ENCODE results near the gene CLEC10A.
A peak's percentile ranks its signal among the peaks of the same experiment; 100 is the strongest.
"Not testable (repeated sequence)": the region's sequence is repeated elsewhere in the genome, so short reads cannot be mapped to it uniquely, and the experiment has no call there.

The CLEC10A gene

DNA sequence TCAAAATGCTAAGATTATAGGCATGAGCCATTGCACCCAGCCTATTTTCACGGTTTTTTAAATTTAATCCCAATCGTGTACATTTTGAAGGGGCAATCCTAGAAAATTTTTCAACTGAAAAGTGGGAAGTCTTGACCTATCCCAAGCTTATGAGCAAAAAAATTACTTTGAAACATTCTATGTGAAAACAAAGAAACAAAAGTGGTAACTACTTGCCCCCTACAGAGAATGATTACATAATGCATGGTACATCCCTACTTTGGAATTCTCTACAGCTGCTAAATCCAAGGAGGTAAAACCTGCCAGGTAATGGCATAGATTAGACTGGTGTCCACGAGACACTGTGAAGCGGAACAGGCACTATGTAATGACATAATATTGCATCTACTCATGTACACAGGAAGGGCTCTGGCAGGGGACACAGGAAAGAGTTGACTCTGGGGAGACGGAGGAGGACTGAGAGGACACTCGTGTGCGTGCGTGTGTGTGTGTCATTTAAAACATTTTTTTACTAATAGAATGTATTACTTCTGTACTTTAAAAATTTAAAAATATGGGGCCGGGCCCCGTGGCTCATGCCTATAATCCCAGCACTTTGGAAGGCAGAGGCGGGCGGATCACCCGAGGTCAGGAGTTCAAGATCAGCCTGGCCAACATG is 18.9 kb upstream of the CLEC10A start:
- DNase-seq (ENCODE audit: low spot score) = no peak
- in situ Hi-C loops (cut with MboI; ENCODE audit: low sequenced_read_pairs, unreplicated experiment) = no loop called here
- TF ChIP-seq, protein P1, sequence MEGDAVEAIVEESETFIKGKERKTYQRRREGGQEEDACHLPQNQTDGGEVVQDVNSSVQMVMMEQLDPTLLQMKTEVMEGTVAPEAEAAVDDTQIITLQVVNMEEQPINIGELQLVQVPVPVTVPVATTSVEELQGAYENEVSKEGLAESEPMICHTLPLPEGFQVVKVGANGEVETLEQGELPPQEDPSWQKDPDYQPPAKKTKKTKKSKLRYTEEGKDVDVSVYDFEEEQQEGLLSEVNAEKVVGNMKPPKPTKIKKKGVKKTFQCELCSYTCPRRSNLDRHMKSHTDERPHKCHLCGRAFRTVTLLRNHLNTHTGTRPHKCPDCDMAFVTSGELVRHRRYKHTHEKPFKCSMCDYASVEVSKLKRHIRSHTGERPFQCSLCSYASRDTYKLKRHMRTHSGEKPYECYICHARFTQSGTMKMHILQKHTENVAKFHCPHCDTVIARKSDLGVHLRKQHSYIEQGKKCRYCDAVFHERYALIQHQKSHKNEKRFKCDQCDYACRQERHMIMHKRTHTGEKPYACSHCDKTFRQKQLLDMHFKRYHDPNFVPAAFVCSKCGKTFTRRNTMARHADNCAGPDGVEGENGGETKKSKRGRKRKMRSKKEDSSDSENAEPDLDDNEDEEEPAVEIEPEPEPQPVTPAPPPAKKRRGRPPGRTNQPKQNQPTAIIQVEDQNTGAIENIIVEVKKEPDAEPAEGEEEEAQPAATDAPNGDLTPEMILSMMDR (IDR thresholded peaks at IDR 0.05; ENCODE audit: borderline replicate concordance, control extremely low read depth, extremely low read depth, insufficient read depth, missing control alignments) = no peak

- in situ Hi-C loops (cut with MboI; ENCODE audit: low sequenced_read_pairs, unreplicated experiment) = no loop called here
- TF ChIP-seq, protein P1 (IDR thresholded peaks at IDR 0.05; ENCODE audit: borderline replicate concordance, control extremely low read depth, extremely low read depth, insufficient read depth, missing control alignments) = no peak
- DNase-seq (ENCODE audit: low spot score) = no peak
Observed at GRCh38 chr17:7097940-7098339, 17.9 kb upstream of the CLEC10A start.

- TF ChIP-seq, protein P1 (IDR thresholded peaks at IDR 0.05; ENCODE audit: borderline replicate concordance, control extremely low read depth, extremely low read depth, insufficient read depth, missing control alignments) = no peak
- DNase-seq (ENCODE audit: low spot score) = peak; percentile 51
- in situ Hi-C loops (cut with MboI; ENCODE audit: low sequenced_read_pairs, unreplicated experiment) = no loop called here
Observed at GRCh38 chr17:7095625-7096024, 15.6 kb upstream of the CLEC10A start.

DNA sequence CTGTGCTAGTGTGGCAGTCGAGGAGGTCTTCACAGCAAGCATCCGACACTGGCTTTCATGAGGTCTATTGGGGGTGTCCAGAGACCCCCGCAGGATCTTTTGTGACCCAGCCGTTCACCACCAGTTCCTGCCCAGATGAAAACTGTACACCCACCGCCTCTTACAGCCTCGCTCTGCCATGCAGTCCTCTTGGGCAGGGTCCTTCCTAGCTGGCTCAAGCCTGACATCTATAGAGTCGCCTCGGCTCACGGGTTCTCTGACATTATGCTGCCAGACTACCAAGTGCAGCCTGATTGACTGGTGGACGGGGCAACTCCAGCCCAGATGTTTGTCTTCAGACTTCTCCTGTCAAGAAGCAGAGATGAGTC is 14.6 kb upstream of the CLEC10A start:
- no peak for DNase-seq (ENCODE audit: low spot score)
- in situ Hi-C loops (cut with MboI; ENCODE audit: low sequenced_read_pairs, unreplicated experiment) = no loop called here
- TF ChIP-seq, protein P1 (IDR thresholded peaks at IDR 0.05; ENCODE audit: borderline replicate concordance, control extremely low read depth, extremely low read depth, insufficient read depth, missing control alignments) = no peak

- DNase-seq (ENCODE audit: low spot score); in situ Hi-C loops (cut with MboI; ENCODE audit: low sequenced_read_pairs, unreplicated experiment): not testable (repeated sequence)
Observed at GRCh38 chr17:7091311-7092005, 11.4 kb upstream of the CLEC10A start.

GRCh38 chr17:7089570-7089969 is 9.5 kb upstream of the CLEC10A start:
- in situ Hi-C loops (cut with MboI; ENCODE audit: low sequenced_read_pairs, unreplicated experiment) = not testable (repeated sequence)

DNA sequence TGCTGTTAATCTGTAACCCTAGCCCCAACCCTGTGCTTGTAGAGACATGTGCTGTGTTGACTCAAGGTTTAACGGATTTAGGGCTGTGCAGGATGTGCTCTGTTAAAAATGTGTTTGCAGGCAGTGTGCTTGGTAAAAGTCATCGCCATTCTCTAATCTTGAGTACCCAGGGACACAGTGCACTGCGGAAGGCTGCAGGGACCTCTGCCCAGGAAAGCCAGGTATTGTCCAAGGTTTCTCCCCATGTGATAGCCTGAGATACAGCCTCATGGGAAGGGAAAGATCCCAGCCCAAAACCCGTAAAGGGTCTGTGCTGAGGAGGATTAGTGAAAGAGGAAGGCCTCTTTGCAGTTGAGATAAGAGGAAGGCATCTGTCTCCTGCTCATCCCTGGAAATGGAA is 8.4 kb upstream of the CLEC10A start:
- in situ Hi-C loops (cut with MboI; ENCODE audit: low sequenced_read_pairs, unreplicated experiment); DNase-seq (ENCODE audit: low spot score): not testable (repeated sequence)

More at GRCh38 chr17:7089570-7089969, 9.5 kb upstream of the CLEC10A start:
- not testable (repeated sequence) for DNase-seq (ENCODE audit: low spot score)

DNA sequence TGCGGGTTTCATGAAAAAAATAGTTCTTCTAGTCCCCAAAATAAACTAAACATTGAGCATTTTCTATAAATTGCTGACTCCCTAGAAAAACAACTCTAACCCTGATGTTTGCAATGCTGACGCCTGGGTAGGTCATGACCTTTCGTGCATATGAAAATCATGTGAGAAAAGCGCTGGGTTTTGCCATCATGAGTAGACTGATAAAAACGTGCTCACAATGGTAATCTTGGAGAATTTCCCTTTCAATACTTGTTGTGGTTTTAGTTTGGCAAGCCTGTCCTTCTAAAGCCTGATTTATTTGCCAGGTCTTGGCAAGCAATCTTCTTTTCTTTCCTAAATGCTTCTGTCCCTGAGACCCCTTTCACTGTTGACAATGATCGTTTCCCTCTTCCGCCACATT is 4.0 kb upstream of the CLEC10A start:
- in situ Hi-C loops (cut with MboI; ENCODE audit: low sequenced_read_pairs, unreplicated experiment) = no loop called here
- TF ChIP-seq, protein P1 (IDR thresholded peaks at IDR 0.05; ENCODE audit: borderline replicate concordance, control extremely low read depth, extremely low read depth, insufficient read depth, missing control alignments) = no peak

More for the DNA sequence above, 4.0 kb upstream of the CLEC10A start:
- no peak for DNase-seq (ENCODE audit: low spot score)
